GM19035 (cell line): ENCODE results near the gene UNC13D.
"Not testable (repeated sequence)": the region's sequence is repeated elsewhere in the genome, so short reads cannot be mapped to it uniquely, and the experiment has no call there.

Experiments used
- ATAC-seq: cut with Tn5 transposase; IDR thresholded peaks from one replicate; pipeline ENCODE4 v1.9.1; 2021; ENCODE audit not compliant: unreplicated experiment

Gene UNC13D

DNA sequence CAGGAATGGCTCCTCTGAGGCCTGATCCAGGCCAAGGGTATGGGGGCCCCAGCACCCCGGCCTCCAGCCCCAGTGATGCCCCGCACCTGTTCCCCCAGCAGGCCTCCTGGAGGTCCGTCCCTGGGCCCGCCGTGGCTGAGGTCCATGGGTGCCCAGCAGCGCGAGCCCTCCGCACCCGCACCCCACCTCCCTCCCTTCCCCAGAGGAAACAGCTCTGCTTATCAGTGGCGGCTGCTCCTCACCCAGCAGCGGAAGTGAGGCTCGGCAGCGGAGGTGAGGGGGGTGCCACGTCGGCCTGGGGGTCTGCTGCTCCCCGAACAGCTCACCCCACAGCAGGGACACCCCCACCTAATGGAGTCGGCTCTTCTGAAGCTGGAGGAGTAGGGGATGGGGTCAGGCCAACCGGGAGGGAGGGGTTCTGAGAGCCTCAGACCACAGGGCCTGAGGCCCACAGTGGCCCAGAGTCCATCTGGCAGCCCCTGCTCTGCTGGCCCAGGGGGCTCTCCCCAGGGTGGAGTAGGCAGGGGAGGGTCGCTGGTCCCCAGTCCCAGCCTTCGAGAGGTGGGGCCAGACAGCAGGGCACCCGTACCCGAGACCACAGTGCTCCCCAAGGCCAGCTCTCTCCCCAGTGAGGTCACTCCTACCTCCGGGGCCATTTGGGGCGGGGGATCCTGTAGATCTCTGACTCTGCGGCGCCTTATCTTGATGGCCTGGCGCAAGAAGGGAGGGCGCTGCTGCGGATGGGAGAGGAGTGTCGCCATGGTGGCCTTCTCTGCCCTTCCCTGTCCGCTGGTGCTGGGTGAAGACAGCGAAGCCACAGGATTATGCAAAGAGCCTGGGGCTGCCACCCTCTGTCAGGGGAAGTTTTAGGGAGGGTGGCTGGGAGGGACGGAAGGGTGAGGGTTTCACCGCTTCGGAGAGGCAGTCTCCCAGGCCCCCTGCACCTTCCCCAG lies at the start of gene UNC13D:
TSS of gene UNC13D (minus strand) at position 828 of the 953 bp plus-strand sequence. CDS start at position 761, 67 bp downstream.
- peak; percentile 21 for ATAC-seq

- ATAC-seq = no peak
Measured at GRCh38 chr17:75893305-75894048, 49.3 kb upstream of the UNC13D start.

GRCh38 chr17:75892556-75893224 lies 48.5 kb upstream of the UNC13D start:
- no peak for ATAC-seq

GRCh38 chr17:75891605-75892555 lies 47.7 kb upstream of the UNC13D start:
- no peak for ATAC-seq

- ATAC-seq = no peak
Measured at GRCh38 chr17:75891022-75891604, 46.9 kb upstream of the UNC13D start.

DNA sequence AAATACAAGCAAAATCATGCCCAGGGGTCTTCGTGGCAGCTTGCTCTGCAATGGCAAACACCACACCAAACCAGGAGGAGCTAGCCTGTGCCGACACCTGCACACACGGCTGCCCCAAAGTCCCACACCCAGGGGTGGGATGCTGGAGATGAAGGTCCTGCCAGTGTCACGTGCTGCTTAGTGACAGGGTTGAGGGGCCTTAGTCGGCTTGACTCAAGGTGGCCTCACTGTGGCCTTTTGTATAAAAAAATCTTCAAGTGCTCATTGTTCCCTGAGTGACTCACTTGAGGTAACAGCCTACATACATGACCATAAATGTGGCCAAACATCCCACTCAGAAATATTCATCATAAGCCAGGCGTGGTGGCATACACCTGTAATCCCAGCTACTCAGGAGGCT lies 45.2 kb upstream of the UNC13D start:
- ATAC-seq = no peak

- ATAC-seq = no peak
Measured at GRCh38 chr17:75888484-75888883, 44.3 kb upstream of the UNC13D start.

DNA sequence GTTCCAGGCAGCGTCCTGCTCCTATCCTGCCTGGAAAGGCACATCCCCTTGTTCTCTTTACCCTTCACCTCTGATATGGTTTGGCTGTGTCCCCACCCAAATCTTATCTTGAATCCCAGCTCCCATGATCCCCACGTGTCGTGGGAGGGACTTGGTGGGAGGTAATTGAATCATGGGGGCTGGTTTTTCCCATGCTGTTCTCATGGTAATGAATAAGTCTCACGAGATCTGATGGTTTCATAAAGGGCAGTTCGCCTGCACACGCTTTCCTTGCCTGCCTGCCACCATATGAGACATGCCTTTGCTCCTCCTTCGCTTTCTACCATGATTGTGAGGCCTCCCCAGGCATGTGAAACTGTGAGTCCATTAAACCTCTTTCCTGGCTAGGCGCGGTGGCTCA lies 41.7 kb upstream of the UNC13D start:
- ATAC-seq = not testable (repeated sequence)

DNA sequence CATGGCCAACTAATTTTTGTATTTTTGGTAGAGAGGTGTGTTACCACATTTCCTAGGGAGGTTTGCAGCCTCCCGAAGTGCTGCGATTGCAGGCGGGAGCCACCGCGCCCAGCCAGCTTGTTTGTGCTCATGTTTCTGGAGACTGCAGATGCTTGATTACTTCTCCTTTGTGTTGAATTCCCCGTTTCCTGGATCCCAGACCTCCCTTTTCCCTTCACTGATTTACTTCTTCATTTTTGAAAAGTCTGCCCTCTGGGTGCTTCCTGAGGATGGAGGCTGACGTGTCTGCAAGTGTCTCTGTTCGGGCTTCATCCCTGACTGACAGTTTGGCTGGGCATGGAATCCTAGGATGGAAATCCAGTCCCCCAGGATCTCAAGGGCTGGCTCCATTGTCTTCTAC lies 41.2 kb upstream of the UNC13D start:
- no peak for ATAC-seq

GRCh38 chr17:75881678-75882454 lies 37.7 kb upstream of the UNC13D start:
- no peak for ATAC-seq

DNA sequence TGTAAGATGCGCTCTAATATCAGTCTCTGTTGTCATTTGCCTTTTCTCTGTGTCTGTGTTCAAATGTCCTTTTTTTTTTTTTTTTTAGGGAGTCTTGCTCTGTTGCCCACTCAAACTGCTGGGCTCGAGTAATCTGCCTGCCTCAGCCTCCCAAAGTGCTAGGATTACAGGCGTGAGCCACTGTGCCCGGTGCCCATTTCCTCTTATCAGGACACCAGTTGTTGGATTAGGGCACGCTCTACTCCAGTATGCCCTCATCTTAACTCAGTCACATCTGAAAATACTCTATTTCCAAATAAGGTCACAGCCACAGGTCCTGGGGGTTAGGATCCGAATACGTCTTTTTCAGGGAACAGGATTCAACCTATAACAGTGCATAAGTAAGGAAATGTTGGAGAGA lies 36.1 kb upstream of the UNC13D start:
- no peak for ATAC-seq

DNA sequence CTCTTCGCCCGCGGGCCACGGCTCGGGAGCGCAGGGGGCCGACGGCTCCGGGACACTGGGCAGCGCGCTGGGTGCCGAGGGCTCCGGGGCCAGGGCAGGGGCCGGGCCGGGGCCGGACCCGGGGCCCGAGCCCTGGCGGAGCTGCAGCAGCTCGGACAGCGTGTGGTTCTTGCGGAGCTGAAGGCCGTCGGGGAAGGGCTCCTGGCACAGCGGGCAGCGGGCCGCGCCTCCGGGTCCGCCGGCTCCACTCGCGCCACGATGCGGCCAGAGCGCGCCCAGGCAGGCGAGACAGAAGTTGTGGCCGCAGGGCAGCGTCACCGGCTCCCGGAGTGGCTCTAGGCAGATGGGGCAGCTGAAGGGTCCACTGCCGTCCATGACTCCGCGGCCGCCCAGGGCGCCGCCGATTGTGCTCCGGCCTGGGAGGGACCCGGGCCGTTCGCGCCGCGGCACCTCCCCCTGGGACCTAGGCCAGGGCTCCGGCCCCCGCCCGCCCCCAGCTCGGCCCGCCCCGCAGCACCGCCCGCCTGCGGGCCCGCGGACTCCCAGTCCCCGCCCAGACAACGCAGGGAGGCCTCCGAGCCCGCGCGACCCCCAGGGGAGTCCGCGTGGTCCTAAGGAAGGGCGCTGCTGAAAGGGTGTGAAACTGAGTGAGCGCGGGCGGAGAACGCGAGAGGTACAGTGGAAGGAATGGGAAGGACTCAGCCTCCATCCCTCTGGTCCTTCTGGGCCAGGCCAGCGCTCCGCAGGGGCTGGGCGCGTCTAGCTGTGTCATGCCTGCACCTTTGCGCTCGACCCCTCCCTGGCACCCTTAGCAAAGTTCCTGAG lies 34.2 kb upstream of the UNC13D start, which contains the start of gene TRIM47:
TSS of gene TRIM47 (minus strand) at position 408 of the 825 bp plus-strand sequence. CDS start at position 375, 33 bp downstream.
- no peak for ATAC-seq

GRCh38 chr17:75877752-75878173 lies 33.6 kb upstream of the UNC13D start:
- ATAC-seq = peak; percentile 54

DNA sequence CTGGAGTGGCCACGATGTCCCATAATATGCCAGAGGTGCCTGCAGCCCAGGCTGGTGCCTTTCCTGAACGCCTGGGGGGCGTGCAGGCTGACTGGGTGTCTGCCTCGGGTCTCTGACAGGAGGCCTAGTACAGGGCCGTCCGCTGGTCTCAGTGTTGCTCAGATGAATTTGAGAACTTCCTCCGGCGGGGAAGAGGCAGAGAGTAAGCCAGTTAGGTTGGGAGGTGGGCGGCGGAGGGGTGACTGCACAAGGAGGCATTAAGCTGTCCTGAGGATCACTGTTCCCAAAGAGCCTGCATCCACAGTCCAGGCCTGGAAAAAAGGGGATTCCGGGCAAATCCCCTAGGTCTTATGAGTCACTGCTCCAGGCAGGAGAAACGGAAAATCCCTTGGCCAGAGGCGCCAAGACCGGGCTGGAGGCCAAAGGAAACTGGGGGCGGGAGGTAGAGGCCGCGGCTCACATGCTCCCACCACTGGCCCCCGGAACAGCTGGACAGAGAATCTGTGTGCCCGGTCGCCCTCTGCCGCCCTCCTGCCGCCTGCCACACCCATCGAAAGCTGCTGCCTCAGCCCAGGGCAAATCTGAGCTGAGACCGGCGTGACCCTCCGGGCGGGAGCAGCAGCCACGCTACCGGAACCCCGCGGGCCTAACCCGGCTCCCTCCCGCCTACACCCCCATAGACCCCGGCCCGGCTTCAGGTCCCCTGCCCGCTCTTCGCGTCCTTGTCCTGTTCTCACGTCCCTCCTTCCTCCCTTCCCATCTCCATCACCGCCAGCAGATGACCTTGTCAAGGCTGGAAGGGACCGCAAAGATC lies 32.9 kb upstream of the UNC13D start:
- ATAC-seq = no peak

DNA sequence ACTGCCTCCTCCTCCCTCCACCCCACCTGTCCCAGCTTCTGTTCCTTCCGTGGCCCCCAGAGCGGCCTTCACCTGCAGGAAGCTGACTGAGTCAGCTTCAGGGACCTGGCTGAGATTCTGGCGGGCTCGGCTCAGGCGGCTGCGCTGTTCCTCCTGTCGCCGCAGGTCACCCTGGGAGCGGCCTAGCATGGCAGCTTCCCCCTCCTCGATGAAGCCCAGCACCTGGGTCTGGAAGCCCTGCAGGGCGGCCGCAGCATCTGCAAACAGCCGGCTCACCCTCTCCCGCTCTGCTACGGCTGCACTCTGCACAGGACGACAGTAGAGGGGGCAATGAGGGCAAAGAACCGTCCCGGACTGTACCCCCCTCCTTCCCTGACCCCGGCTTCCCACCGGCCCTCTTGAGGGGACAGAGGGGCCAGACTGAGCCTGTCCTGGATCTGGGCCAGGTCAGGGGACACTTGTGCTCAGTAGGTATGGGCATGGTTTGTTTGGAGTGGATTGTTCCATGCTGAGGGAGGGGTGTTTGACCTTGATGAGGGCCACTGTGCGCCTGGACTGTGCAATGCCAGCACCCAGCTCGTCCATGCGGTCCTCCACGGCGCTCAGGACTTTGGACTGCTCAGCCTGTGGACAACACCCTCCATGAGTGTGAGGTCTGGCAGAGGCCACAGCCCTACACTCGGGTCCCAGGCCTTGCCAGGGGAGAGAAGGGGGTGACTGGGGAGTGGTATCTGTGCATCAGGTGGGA lies 32.2 kb upstream of the UNC13D start:
- no peak for ATAC-seq

GRCh38 chr17:75875940-75876189 lies 31.7 kb upstream of the UNC13D start:
- ATAC-seq = no peak
